Neuronal stem cell (in vitro differentiated cells): ENCODE measurements around the gene TRIM32.

Experiments used
- DNase-seq: peaks from one replicate; pipeline ENCODE4 v3.0.0-alpha.2; 2013; ENCODE audit warnings: low spot score
- H2AFZ ChIP-seq: one replicate; pipeline ENCODE4 v1.6.1; 2013; ENCODE audit warnings: mild to moderate bottlenecking, low read length, inconsistent platforms
- H2AK5ac ChIP-seq: 2 replicates; pipeline ENCODE4 v1.6.1; 2013; ENCODE audit warnings: low read depth, mild to moderate bottlenecking, inconsistent platforms, low read length, moderate library complexity, mixed read lengths
- H2BK120ac ChIP-seq: 2 replicates; pipeline ENCODE4 v1.6.1; 2013; ENCODE audit warnings: low read depth, mild to moderate bottlenecking, inconsistent platforms, low read length, moderate library complexity, mixed read lengths
- H2BK12ac ChIP-seq: one replicate; pipeline ENCODE4 v1.6.1; 2013; ENCODE audit warnings: low read length, inconsistent platforms
- H2BK15ac ChIP-seq: 2 replicates; pipeline ENCODE4 v1.6.1; 2013; ENCODE audit warnings: mild to moderate bottlenecking, low read length, inconsistent platforms, mixed read lengths
- H2BK5ac ChIP-seq: one replicate; pipeline ENCODE4 v1.6.1; 2013; ENCODE audit warnings: inconsistent platforms, mild to moderate bottlenecking, low read length, moderate library complexity
- H3K14ac ChIP-seq: one replicate; pipeline ENCODE4 v1.6.1; 2013; ENCODE audit warnings: low read length, inconsistent platforms
- H3K18ac ChIP-seq: 2 replicates; pipeline ENCODE4 v1.6.1; 2013; ENCODE audit warnings: low read length, inconsistent platforms
- H3K23ac ChIP-seq: 2 replicates; pipeline ENCODE4 v1.6.1; 2013; ENCODE audit warnings: low read depth, mild to moderate bottlenecking, mixed read lengths, low read length, inconsistent platforms; ENCODE audit not compliant: poor library complexity
- H3K27ac ChIP-seq: replicated peaks from 3 replicates; pipeline ENCODE4 v1.5.1; 2013; ENCODE audit warnings: low read length, inconsistent platforms
- H3K27me3 ChIP-seq, 3 experiments: 2 replicates each; pipeline ENCODE4 v1.6.1; 2013; ENCODE audit warnings: low read length in 3 of 3, mild to moderate bottlenecking in 2 of 3, inconsistent platforms in 1 of 3, low read depth in 1 of 3, mixed read lengths in 1 of 3, moderate library complexity in 1 of 3; ENCODE audit not compliant: control insufficient read depth in 3 of 3, insufficient read depth in 3 of 3
- H3K36me3 ChIP-seq, 2 donors: replicated peaks in 1 of 2; 2 replicates each; pipeline ENCODE4 v1.6.1; 2013; ENCODE audit warnings: low read length in 2 of 2; ENCODE audit not compliant: control insufficient read depth in 2 of 2, insufficient read depth in 2 of 2
- H3K4ac ChIP-seq: 2 replicates; pipeline ENCODE4 v1.6.1; 2013; ENCODE audit warnings: inconsistent platforms, mild to moderate bottlenecking, low read length, moderate library complexity
- H3K4me1 ChIP-seq, 2 donors: 1 replicate in 1 of 2; 2 replicates in 1 of 2; pipeline ENCODE4 v1.6.1; 2013; ENCODE audit warnings: low read length in 2 of 2, low read depth in 1 of 2; ENCODE audit not compliant: control insufficient read depth in 2 of 2, insufficient read depth in 1 of 2
- H3K4me2 ChIP-seq: one replicate; pipeline ENCODE4 v1.6.1; 2013; ENCODE audit warnings: mild to moderate bottlenecking, low read length, inconsistent platforms; ENCODE audit not compliant: insufficient read depth, poor library complexity, severe bottlenecking
- H3K4me3 ChIP-seq, 2 donors: 2 replicates each; pipeline ENCODE4 v1.5.1; 2013; ENCODE audit warnings: low read length in 2 of 2, mild to moderate bottlenecking in 2 of 2, inconsistent platforms in 1 of 2, moderate library complexity in 1 of 2
- H3K79me1 ChIP-seq: one replicate; pipeline ENCODE4 v1.6.1; 2013; ENCODE audit warnings: low read depth, mild to moderate bottlenecking, inconsistent platforms, low read length, moderate library complexity
- H3K9ac ChIP-seq: one replicate; pipeline ENCODE4 v1.6.1; 2013; ENCODE audit warnings: mild to moderate bottlenecking, low read depth, low read length, inconsistent platforms; ENCODE audit not compliant: poor library complexity
- H3K9me3 ChIP-seq, 2 donors: replicated peaks in 1 of 2; 2 replicates each; pipeline versions ENCODE3 to v1.6.1; 2013; ENCODE audit warnings: low read length in 2 of 2, mild to moderate bottlenecking in 2 of 2, inconsistent platforms in 1 of 2, low read depth in 1 of 2, mixed read lengths in 1 of 2, moderate library complexity in 1 of 2; ENCODE audit not compliant: control insufficient read depth in 2 of 2, insufficient read depth in 1 of 2
- H4K8ac ChIP-seq: one replicate; pipeline ENCODE4 v1.6.1; 2013; ENCODE audit warnings: low read depth, mild to moderate bottlenecking, inconsistent platforms, low read length, moderate library complexity
- H4K91ac ChIP-seq: one replicate; pipeline ENCODE4 v1.6.1; 2013; ENCODE audit warnings: low read length, low read depth, mild to moderate bottlenecking, inconsistent platforms; ENCODE audit not compliant: poor library complexity
- WGBS, 2 donors: extraction: QIAGEN DNeasy Blood & Tissue Kit; methylation state at CpG; one replicate each; pipeline ENCODE4 v1.1.7; 2013; ENCODE audit warnings: missing lambda C conversion rate in 2 of 2, mixed read lengths in 1 of 2; ENCODE audit not compliant: insufficient read length in 2 of 2, insufficient replicate concordance in 1 of 2; ENCODE audit errors: extremely low coverage in 2 of 2; 5-methylcytosine and 5-hydroxymethylcytosine counted together

TRIM32 gene

GRCh38 chr9:116701940-116702642 lies 15.0 kb downstream of the TRIM32 start:
- H3K9me3 ChIP-seq: peaks cover 1 to 7% of the 10 kb centered on the region in 2 donors
- no peaks in the 10 kb centered on the region for H3K27me3 ChIP-seq
- no peak overlapping the region for H2AFZ ChIP-seq
- no peak overlapping the region for H3K18ac ChIP-seq
- peaks cover 25 to 52% of the 10 kb centered on the region in 2 donors for H3K36me3 ChIP-seq
- H3K4me1 ChIP-seq: peaks cover 0 to 2% of the 10 kb centered on the region in 2 donors
- no peak overlapping the region for H3K27ac ChIP-seq
- no peak overlapping the region for H2BK120ac ChIP-seq
- no peaks in the 10 kb centered on the region for H3K79me1 ChIP-seq
- H2AK5ac ChIP-seq: no peak overlapping the region
- H3K23ac ChIP-seq: no peak overlapping the region
- H4K91ac ChIP-seq: no peak overlapping the region
- no peak overlapping the region for H2BK12ac ChIP-seq
- H2BK15ac ChIP-seq: no peak overlapping the region
- H3K9ac ChIP-seq: no peak overlapping the region
- H3K4ac ChIP-seq: no peak overlapping the region
- H3K14ac ChIP-seq: no peak overlapping the region
- no peak for DNase-seq
- H2BK5ac ChIP-seq: no peak overlapping the region
- H4K8ac ChIP-seq: no peak overlapping the region
- no peak overlapping the region for H3K4me3 ChIP-seq
- no CpG with 5 or more reads among the region's 2 CpGs for WGBS, 2 donors
- no peak overlapping the region for H3K4me2 ChIP-seq

- Histone ChIP-seq H3K14ac (no peak overlapping the region), H2AK5ac (no peak overlapping the region), H2BK12ac (no peak overlapping the region), H3K18ac (no peak overlapping the region), H4K8ac (no peak overlapping the region), H3K4me2 (no peak overlapping the region), H3K9me3 (peaks cover 1 to 2% of the 10 kb centered on the region in 2 donors), H3K36me3 (peaks cover 13 to 36% of the 10 kb centered on the region in 2 donors), H3K4me3 (no peak overlapping the region), H3K9ac (no peak overlapping the region), H3K79me1 (no peaks in the 10 kb centered on the region), H2BK15ac (no peak overlapping the region), H3K23ac (no peak overlapping the region), H3K4me1 (peaks cover 0 to 2% of the 10 kb centered on the region in 2 donors), H2AFZ (no peak overlapping the region), H2BK5ac (no peak overlapping the region), H2BK120ac (no peak overlapping the region), H3K4ac (no peak overlapping the region), H3K27ac (no peak overlapping the region), H4K91ac (no peak overlapping the region), H3K27me3 (no peaks in the 10 kb centered on the region)
- DNase-seq: no peak
- WGBS, 2 donors: no CpG with 5 or more reads among the region's 3 CpGs
Measured at GRCh38 chr9:116703634-116704033, 16.5 kb downstream of the TRIM32 start.

DNA sequence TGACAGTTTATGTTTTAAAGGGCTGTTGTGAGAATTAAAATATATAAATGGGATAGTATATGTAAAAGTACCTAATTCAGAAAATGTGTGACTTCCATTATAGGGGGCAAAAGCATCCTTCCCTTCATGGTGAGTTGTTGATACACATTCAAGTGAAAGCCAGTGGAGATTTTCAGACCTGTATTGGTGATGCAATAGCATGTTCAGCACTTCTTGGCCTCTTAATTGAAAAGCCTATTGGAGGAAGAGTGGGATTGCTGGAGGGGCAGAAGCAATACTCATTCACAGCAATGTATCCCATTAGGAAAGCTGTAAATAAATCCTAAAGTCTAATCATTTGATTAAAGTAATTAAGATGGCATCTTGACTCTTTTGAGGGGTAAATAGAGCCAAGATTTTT lies 17.4 kb downstream of the TRIM32 start:
- Histone ChIP-seq H3K27ac (no peak overlapping the region), H2AFZ (no peak overlapping the region), H2BK5ac (no peak overlapping the region), H2AK5ac (no peak overlapping the region), H4K8ac (no peak overlapping the region), H3K23ac (no peak overlapping the region), H3K4me2 (no peak overlapping the region), H4K91ac (no peak overlapping the region), H3K14ac (no peak overlapping the region), H3K9me3 (peaks cover 0 to 1% of the 10 kb centered on the region in 2 donors), H3K27me3 (no peaks in the 10 kb centered on the region), H2BK15ac (no peak overlapping the region), H3K4me1 (peaks cover 0 to 2% of the 10 kb centered on the region in 2 donors), H3K4ac (no peak overlapping the region), H3K36me3 (peaks cover 5 to 28% of the 10 kb centered on the region in 2 donors), H3K9ac (no peak overlapping the region), H3K79me1 (no peaks in the 10 kb centered on the region), H3K4me3 (no peak overlapping the region), H2BK12ac (no peak overlapping the region), H3K18ac (no peak overlapping the region), H2BK120ac (no peak overlapping the region)
- no peak for DNase-seq

DNA sequence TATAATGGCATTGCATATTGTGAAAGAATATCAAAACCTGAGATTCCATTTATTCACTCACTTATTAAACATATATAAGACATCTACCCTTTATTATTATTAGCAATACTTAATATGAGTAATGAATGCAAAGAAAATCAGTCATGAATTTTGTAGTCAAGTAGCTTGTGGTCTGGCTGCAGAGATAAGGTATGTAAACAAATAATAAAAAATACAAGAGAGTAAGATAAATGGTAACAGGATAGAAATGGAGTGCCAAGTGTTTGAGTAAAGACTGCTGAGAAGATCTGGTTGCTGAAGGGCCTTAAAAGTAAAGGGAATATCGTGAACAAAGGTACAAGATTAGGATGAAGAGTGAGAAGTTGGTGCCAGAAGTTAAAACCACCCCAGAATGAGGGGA lies 18.4 kb downstream of the TRIM32 start:
- peaks cover 0 to 1% of the 10 kb centered on the region in 2 donors for H3K9me3 ChIP-seq
- H3K4me3 ChIP-seq: no peak overlapping the region
- no peak overlapping the region for H3K27ac ChIP-seq
- H3K79me1 ChIP-seq: no peaks in the 10 kb centered on the region
- no CpG with 5 or more reads among the region's 1 CpG for WGBS, 2 donors
- peaks cover 0 to 2% of the 10 kb centered on the region in 2 donors for H3K4me1 ChIP-seq
- no peak overlapping the region for H3K9ac ChIP-seq
- no peak overlapping the region for H3K4ac ChIP-seq
- H4K91ac ChIP-seq: no peak overlapping the region
- peaks cover 1 to 17% of the 10 kb centered on the region in 2 donors for H3K36me3 ChIP-seq
- H3K27me3 ChIP-seq: no peaks in the 10 kb centered on the region
- no peak overlapping the region for H3K18ac ChIP-seq
- DNase-seq: no peak
- H2BK120ac ChIP-seq: no peak overlapping the region
- no peak overlapping the region for H2AFZ ChIP-seq
- H2BK12ac ChIP-seq: no peak overlapping the region
- H4K8ac ChIP-seq: no peak overlapping the region
- H3K4me2 ChIP-seq: no peak overlapping the region
- H3K23ac ChIP-seq: no peak overlapping the region
- H3K14ac ChIP-seq: no peak overlapping the region
- no peak overlapping the region for H2BK15ac ChIP-seq
- no peak overlapping the region for H2BK5ac ChIP-seq
- no peak overlapping the region for H2AK5ac ChIP-seq
